Esophagus muscularis mucosa (tissue), 4 donors: ENCODE measurements around the gene RHBDL1. TPM values are rescaled to one million over a fixed set of nuclear protein-coding genes. Genes with fewer than 3 reads are reported as not detected.

ENCODE experiments used
- DNase-seq: peaks from one replicate; pipeline ENCODE4 v3.0.0-alpha.2; 2017; ENCODE audit errors: extremely low spot score
- H3K27ac ChIP-seq, 4 donors: fragments of 200-600 bp; sonication (generic); replicated peaks in 1 of 4; 1 replicate in 3 of 4; 2 replicates in 1 of 4; pipeline ENCODE4 v1.5.1; 2016 to 2019; ENCODE audit warnings: mild to moderate bottlenecking in 1 of 4
- H3K27me3 ChIP-seq, 4 donors: fragments of 200-600 bp; sonication (generic); one replicate each; pipeline versions ENCODE4 v1.5.1 to v1.6.0; 2016 to 2019
- H3K36me3 ChIP-seq, 4 donors: fragments of 200-600 bp; sonication (generic); one replicate each; pipeline ENCODE4 v1.5.1; 2016 to 2019
- H3K4me1 ChIP-seq, 4 donors: fragments of 200-600 bp; sonication (generic); one replicate each; pipeline ENCODE4 v1.5.1; 2016 to 2019
- H3K4me3 ChIP-seq, 4 donors: fragments of 200-600 bp; sonication (generic); 1 replicate in 2 of 4; 2 replicates in 2 of 4; pipeline ENCODE4 v1.5.1; 2016 to 2019; ENCODE audit warnings: mild to moderate bottlenecking in 4 of 4, moderate library complexity in 1 of 4
- H3K9me3 ChIP-seq, 4 donors: fragments of 200-600 bp; sonication (generic); 1 replicate in 3 of 4; 2 replicates in 1 of 4; pipeline ENCODE4 v1.5.1; 2016 to 2019
- EP300 ChIP-seq: sonication (generic); formaldehyde crosslinking; IDR thresholded peaks from one replicate; pipeline ENCODE4 v1.6.1; 2017; ENCODE audit warnings: antibody characterized with exemption
- POLR2A ChIP-seq: fragments of 450-650 bp; IDR thresholded peaks from one replicate; pipeline ENCODE4 v1.6.1; 2017; ENCODE audit warnings: antibody characterized with exemption, moderate library complexity, mild to moderate bottlenecking, low read depth
- POLR2AphosphoS5 ChIP-seq, 2 donors: sonication (generic); formaldehyde crosslinking; IDR thresholded peaks; one replicate each; pipeline ENCODE4 v1.6.1; 2017; ENCODE audit warnings: antibody characterized with exemption in 2 of 2
- WGBS: methylation state at CpG from one replicate; pipeline ENCODE4 v1.1.5; 2018; 5-methylcytosine and 5-hydroxymethylcytosine counted together
- intact Hi-C: fragments of 100-400 bp; cut with DNase I; formaldehyde crosslinking; loops from one replicate; pipeline ENCODE4 v1.15.1; 2023
- total RNA-seq, 4 donors: library from RNA; depleted of rRNA; stranded (reverse); fragments of >200 nt; gene quantifications; one replicate each; pipeline versions ENCODE4 v1.1.0 to v1.2.1, GENCODE V29; 2016
- TF ChIP-seq, protein P1 (sequence below), 3 experiments: fragments of 200-600 bp in 2 of 3; fragments of 450-650 bp in 1 of 3; sonication (generic) in 2 of 3; IDR thresholded peaks; one replicate each; pipeline ENCODE4 v1.5.1; 2017 to 2019; ENCODE audit warnings: antibody characterized with exemption in 3 of 3, mild to moderate bottlenecking in 2 of 3, moderate library complexity in 1 of 3

RHBDL1 gene
- total RNA-seq, 4 donors from 2014 or later: 0.17 to 2.0 (median 0.66) TPM

DNA sequence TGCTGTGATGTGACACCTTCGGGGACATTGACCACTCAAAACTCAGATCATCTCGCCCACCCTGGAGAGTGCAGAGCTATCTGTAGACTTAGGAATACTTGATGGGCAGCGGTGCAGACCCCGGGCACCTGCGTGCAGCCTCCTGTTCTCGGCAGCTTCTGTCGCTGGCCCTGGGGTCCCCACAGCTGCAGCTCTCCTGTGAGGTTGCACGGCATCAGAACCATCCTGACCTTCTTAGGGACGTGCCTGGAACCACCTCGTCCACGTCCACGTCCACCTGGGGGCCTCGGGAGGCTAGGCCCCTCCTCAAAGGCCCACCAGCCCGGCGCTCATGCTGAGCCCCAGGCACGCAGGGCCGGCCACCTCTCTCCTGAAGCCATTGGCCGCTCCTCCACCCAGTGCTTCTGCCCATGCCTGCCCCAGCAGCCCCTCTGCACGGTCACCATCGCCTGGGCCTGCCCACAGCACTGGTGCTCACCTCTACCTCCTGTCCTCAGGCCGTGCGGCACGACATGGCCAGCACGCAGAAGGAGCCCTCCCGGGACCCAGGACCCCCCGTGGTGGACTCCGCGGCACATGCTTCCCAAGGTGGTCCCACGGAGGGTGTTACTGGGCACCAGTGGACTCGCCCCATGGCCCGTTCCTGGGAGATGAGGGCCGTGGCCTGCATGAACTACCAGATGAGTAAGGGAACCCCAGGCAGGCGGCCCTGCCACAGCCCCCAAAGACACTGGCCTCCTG lies 47.0 kb upstream of the RHBDL1 start:
- 98% methylated on average over 27 of the region's 33 CpGs for WGBS
- TF ChIP-seq, protein P1, sequence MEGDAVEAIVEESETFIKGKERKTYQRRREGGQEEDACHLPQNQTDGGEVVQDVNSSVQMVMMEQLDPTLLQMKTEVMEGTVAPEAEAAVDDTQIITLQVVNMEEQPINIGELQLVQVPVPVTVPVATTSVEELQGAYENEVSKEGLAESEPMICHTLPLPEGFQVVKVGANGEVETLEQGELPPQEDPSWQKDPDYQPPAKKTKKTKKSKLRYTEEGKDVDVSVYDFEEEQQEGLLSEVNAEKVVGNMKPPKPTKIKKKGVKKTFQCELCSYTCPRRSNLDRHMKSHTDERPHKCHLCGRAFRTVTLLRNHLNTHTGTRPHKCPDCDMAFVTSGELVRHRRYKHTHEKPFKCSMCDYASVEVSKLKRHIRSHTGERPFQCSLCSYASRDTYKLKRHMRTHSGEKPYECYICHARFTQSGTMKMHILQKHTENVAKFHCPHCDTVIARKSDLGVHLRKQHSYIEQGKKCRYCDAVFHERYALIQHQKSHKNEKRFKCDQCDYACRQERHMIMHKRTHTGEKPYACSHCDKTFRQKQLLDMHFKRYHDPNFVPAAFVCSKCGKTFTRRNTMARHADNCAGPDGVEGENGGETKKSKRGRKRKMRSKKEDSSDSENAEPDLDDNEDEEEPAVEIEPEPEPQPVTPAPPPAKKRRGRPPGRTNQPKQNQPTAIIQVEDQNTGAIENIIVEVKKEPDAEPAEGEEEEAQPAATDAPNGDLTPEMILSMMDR (IDR thresholded peaks at IDR 0.05): no peak
- Histone ChIP-seq H3K9me3 (no peaks in the 10 kb centered on the region), H3K27me3 (peaks cover 0 to 21% (median 0%) of the 10 kb centered on the region in 4 donors), H3K36me3 (peaks cover 7 to 55% (median 46%) of the 10 kb centered on the region in 4 donors), H3K27ac (no peak overlapping the region), H3K4me3 (no peak overlapping the region), H3K4me1 (peaks cover 11 to 33% (median 25%) of the 10 kb centered on the region in 4 donors)
- no peak for DNase-seq
- intact Hi-C loops: no loop called here

DNA sequence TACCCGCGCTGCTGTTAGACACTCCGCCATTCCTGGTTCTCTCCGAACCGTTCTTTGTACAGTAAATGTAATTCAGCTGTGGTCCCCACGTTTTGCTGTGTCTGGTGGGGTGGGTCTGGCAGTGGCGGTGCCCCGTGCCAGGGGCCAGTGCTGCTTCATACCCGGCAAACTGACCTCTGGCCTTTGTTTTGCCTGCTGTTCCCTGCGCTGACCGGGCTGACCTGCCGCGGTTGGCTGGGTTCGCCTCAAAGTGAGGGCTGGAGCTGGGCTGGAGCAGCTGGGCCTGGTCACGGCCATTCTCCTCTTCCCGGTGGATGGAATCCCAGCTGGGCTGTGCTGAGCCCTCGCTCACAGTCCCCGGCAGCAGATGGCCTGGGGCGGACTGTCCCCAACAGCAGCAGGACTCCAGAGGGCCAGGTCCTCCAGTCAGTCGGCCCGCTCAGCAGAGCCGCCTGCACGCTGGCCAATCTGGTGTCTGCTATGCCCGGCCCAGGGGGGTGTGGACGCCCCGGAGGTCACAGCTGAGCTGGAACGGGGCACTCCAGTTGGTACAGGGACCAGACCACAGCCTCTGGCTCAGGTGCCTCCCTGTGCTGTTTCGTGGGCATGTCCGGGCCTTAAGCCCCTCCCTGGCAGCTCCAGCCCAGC lies 46.2 kb upstream of the RHBDL1 start:
- intact Hi-C loops: no loop called here
- H3K4me3 ChIP-seq: no peak overlapping the region
- H3K36me3 ChIP-seq: peaks cover 10 to 64% (median 54%) of the 10 kb centered on the region in 4 donors
- no peak overlapping the region for H3K27ac ChIP-seq
- peaks cover 0 to 21% (median 0%) of the 10 kb centered on the region in 4 donors for H3K27me3 ChIP-seq
- WGBS: 75% methylated on average over 9 of the region's 29 CpGs
- no peak for DNase-seq
- TF ChIP-seq POLR2AphosphoS5 (IDR thresholded peaks at IDR 0.05) (no peak), EP300 (no peak), POLR2A (no peak)
- TF ChIP-seq, protein P1 (IDR thresholded peaks at IDR 0.05): no peak
- no peaks in the 10 kb centered on the region for H3K9me3 ChIP-seq
- H3K4me1 ChIP-seq: peaks cover 11 to 34% (median 26%) of the 10 kb centered on the region in 4 donors

DNA sequence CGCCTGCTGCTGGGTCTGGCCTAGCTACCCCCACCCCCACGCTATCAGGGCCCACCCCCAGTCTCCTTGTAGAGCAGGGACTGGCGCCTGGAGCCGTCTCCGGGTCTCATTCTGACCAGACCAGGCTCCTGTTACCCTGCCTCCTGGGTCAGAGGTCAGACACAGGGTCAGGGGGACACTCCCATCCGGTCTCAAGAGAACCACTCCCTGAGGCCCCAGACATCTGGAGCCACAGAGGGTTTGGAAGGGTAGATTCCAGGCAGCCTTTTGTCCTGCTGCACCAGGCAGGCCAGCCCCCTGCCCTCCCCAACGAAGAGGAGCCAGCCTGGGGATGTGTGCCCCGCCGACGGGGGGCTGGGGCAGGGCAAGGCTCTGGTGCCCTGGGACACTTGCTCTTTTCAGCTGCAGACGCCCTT lies 45.6 kb upstream of the RHBDL1 start:
- Histone ChIP-seq H3K27me3 (peaks cover 0 to 21% (median 0%) of the 10 kb centered on the region in 4 donors), H3K9me3 (no peaks in the 10 kb centered on the region), H3K4me3 (no peak overlapping the region), H3K4me1 (peaks cover 14 to 39% (median 30%) of the 10 kb centered on the region in 4 donors), H3K27ac (no peak overlapping the region), H3K36me3 (peaks cover 10 to 67% (median 57%) of the 10 kb centered on the region in 4 donors)
- TF ChIP-seq EP300 (no peak), POLR2A (no peak), POLR2AphosphoS5 (IDR thresholded peaks at IDR 0.05) (no peak)
- TF ChIP-seq, protein P1 (IDR thresholded peaks at IDR 0.05): no peak
- intact Hi-C loops: no loop called here
- 63% methylated on average over 1 of the region's 11 CpGs for WGBS
- no peak for DNase-seq

DNA sequence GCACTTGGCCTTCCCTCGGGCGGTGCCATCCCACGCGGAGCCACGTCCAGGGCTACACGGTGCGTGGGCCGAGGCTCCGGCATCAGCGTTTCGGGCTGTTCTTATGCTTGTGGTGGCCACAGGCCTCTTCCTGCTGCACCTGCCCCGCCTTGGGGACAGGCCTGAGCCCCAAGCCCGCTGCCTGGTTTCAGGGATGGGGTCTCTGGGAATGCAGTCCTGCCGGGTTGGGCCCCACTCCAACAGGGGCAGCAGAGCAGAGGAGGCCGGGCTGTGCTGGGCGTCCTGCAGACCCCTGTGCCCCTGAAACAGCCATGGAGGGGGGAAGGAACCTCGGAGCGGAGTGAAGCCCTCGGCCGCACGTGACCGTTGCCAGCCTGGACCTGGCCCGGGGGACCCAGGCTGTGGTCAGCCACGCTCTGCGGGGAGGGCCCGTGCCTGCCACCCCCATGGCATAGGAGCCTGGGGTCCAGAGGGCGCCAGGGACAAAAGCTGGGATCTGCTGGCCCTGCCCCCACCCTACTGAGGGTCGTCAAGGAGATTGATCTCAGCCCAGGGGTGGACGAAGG lies 45.1 kb upstream of the RHBDL1 start:
- H3K27ac ChIP-seq: no peak overlapping the region
- peaks cover 10 to 64% (median 54%) of the 10 kb centered on the region in 4 donors for H3K36me3 ChIP-seq
- peaks cover 0 to 21% (median 0%) of the 10 kb centered on the region in 4 donors for H3K27me3 ChIP-seq
- DNase-seq: no peak
- no peak overlapping the region for H3K4me3 ChIP-seq
- intact Hi-C loops: no loop called here
- TF ChIP-seq, protein P1 (IDR thresholded peaks at IDR 0.05): no peak
- TF ChIP-seq EP300 (no peak), POLR2AphosphoS5 (IDR thresholded peaks at IDR 0.05) (no peak), POLR2A (no peak)
- peaks cover 19 to 44% (median 35%) of the 10 kb centered on the region in 4 donors for H3K4me1 ChIP-seq
- H3K9me3 ChIP-seq: no peaks in the 10 kb centered on the region
- 52% methylated on average over 12 of the region's 29 CpGs for WGBS
